Cardiac muscle cell (in vitro differentiated cells and primary cell): Measurements from ENCODE around the gene CCNJL. TPM values are rescaled to one million over a fixed set of nuclear protein-coding genes. Genes with fewer than 3 reads are reported as not detected.

Experiments
- DNase-seq, 2 donors: peaks; one replicate each; pipeline versions ENCODE4 v3.0.0 to v3.0.0-alpha.2; 2010 to 2017; ENCODE audit warnings: low read depth in 1 of 2, low spot score in 1 of 2
- H3K27ac ChIP-seq: fragments of 200-600 bp; sonication (generic); 2 replicates; pipeline ENCODE4 v1.5.1; 2016
- H3K27me3 ChIP-seq: fragments of 200-600 bp; sonication (generic); 2 replicates; pipeline ENCODE4 v1.6.0; 2016; ENCODE audit warnings: control low read depth
- H3K36me3 ChIP-seq: fragments of 200-600 bp; sonication (generic); 2 replicates; pipeline ENCODE4 v1.5.1; 2016; ENCODE audit warnings: control low read depth
- H3K4me1 ChIP-seq: fragments of 200-600 bp; sonication (generic); 2 replicates; pipeline ENCODE4 v1.8.1; 2017; ENCODE audit warnings: low read depth, mild to moderate bottlenecking, mixed run types
- H3K4me3 ChIP-seq: fragments of 200-600 bp; sonication (generic); 2 replicates; pipeline ENCODE4 v1.5.1; 2016; ENCODE audit warnings: mild to moderate bottlenecking
- H3K9me3 ChIP-seq: fragments of 200-600 bp; sonication (generic); 2 replicates; pipeline ENCODE4 v1.5.1; 2017; ENCODE audit warnings: low read depth, mild to moderate bottlenecking, control low read depth
- polyA plus RNA-seq: library from polyadenylated mRNA; unstranded; fragments of >200 nt; fragmentation: Nextera tagmentation; extraction: Ambion mirVana; gene quantifications from 2 replicates; pipeline ENCODE4 v1.2.1, GENCODE V29; 2016
- total RNA-seq: library from RNA; depleted of rRNA; stranded (reverse); fragments of >200 nt; gene quantifications from 2 replicates; pipeline ENCODE4 v1.2.3, GENCODE V29; 2016
- TF ChIP-seq, protein P1 (sequence below): IDR thresholded peaks from 2 replicates; pipeline ENCODE4 v1.5.1; 2012; ENCODE audit warnings: low read depth, mild to moderate bottlenecking, low read length

The CCNJL gene
- total and polyA plus RNA-seq, 2 experiments from 2014 or later = 14.1 to 16.1 TPM

DNA sequence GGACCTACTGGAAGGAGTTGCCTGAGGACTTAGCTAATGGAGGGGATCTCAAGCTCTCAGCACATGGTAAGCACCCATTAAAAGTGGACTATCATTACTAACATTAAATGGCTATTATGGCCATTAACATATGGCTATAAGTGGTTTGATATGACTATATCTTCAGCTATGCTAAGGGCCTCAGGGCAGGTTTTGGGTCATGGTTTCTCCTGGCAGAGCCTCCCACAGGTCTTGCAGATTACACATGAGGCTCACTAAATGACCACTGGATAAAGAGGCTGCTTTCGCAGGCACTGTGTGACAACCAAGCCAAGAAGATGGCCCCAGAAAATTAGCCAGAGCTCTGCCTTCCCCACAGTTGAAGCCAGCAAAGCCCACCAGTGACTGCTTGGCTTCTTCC is 15.4 kb downstream of the CCNJL start:
- no peak for DNase-seq
- no peaks in the 10 kb centered on the region for H3K27me3 ChIP-seq
- H3K27ac ChIP-seq = no peak overlapping the region
- peaks cover 12% of the 10 kb centered on the region for H3K4me1 ChIP-seq
- TF ChIP-seq, protein P1, sequence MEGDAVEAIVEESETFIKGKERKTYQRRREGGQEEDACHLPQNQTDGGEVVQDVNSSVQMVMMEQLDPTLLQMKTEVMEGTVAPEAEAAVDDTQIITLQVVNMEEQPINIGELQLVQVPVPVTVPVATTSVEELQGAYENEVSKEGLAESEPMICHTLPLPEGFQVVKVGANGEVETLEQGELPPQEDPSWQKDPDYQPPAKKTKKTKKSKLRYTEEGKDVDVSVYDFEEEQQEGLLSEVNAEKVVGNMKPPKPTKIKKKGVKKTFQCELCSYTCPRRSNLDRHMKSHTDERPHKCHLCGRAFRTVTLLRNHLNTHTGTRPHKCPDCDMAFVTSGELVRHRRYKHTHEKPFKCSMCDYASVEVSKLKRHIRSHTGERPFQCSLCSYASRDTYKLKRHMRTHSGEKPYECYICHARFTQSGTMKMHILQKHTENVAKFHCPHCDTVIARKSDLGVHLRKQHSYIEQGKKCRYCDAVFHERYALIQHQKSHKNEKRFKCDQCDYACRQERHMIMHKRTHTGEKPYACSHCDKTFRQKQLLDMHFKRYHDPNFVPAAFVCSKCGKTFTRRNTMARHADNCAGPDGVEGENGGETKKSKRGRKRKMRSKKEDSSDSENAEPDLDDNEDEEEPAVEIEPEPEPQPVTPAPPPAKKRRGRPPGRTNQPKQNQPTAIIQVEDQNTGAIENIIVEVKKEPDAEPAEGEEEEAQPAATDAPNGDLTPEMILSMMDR = no peak
- no peaks in the 10 kb centered on the region for H3K9me3 ChIP-seq
- H3K4me3 ChIP-seq = no peak overlapping the region
- no peaks in the 10 kb centered on the region for H3K36me3 ChIP-seq

DNA sequence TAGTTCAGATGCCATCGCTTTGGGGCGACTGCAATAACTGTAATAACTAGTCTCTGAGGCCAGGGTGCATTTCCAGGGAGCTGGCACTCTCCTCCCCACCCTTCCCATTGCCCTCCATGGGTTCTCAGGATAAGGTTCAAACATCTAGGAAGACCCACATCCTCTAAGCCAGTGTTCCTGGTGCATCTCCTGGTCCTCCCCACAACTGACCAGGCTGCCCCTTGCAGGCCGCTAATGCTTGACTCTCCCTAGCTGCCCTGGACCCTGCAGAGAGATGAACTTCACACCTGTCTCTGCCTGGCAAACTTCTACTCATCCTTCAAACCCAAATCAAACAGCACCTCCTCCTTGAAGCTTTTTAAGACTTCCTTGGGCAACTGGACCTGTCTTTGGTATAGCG is 15.9 kb downstream of the CCNJL start:
- Histone ChIP-seq H3K27ac (no peak overlapping the region), H3K27me3 (no peaks in the 10 kb centered on the region), H3K36me3 (no peaks in the 10 kb centered on the region), H3K4me3 (no peak overlapping the region), H3K9me3 (no peaks in the 10 kb centered on the region), H3K4me1 (peaks cover 12% of the 10 kb centered on the region)
- DNase-seq = no peak
- TF ChIP-seq, protein P1 = no peak

DNA sequence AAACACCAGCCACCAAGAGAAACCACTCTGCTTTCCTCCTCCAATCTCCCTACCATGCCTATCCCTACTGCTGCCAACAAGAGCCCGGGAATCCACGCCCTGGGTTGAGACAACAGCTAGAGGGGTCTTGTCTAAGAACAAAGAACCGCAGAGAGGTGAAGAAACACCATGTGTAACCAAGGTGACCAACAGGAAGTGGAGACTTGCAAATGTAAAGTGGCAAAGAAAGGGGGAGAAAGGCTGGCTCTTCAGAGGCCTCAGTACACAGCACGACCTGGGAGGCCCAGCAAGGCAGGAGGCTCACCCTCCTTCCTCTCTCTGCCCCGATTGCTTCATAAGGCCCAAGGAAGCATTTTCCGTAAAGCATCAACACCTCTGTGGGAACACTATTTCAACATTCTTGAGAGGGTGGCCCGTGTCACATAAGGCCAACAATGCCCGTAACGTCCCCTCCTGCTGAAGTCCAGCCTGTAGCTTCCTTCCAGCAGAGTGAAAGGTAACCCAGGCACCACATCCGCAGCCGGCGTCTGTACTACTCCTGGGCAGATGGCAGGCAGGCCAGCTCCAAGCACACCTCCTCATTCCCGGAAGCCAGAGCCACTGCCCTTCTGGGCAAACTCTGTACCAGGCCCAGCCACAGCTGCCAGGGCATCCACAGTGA is 18.3 kb downstream of the CCNJL start:
- Histone ChIP-seq H3K4me1 (peaks cover 21% of the 10 kb centered on the region), H3K27ac (peak overlapping the region; percentile 10), H3K9me3 (no peaks in the 10 kb centered on the region), H3K36me3 (no peaks in the 10 kb centered on the region), H3K27me3 (no peaks in the 10 kb centered on the region), H3K4me3 (no peak overlapping the region)
- DNase-seq = peak in 1 of 2 donors; percentile 17
- TF ChIP-seq, protein P1 = no peak

DNA sequence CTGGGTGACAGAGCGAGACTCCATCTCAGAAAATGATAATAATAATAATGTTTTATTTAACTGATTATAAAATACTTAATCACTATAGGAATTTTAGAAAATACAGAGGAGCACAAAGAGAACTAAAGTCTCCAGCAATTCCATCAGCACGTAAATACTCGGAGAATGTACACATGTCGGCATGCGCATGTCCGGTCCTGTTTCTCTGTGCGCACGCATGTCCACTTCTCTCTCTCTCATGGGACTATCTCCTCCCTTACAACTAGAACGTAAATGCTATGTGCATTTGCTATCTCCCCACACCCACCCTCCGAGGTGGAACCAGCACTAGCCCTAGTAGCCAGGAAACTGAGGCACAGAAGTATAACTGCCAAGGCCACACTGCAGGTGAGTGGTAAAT is 19.0 kb downstream of the CCNJL start:
- peaks cover 23% of the 10 kb centered on the region for H3K4me1 ChIP-seq
- TF ChIP-seq, protein P1 = no peak
- no peaks in the 10 kb centered on the region for H3K27me3 ChIP-seq
- no peaks in the 10 kb centered on the region for H3K9me3 ChIP-seq
- DNase-seq = no peak
- no peaks in the 10 kb centered on the region for H3K36me3 ChIP-seq
- H3K27ac ChIP-seq = peak overlapping the region; percentile 10
- no peak overlapping the region for H3K4me3 ChIP-seq

DNA sequence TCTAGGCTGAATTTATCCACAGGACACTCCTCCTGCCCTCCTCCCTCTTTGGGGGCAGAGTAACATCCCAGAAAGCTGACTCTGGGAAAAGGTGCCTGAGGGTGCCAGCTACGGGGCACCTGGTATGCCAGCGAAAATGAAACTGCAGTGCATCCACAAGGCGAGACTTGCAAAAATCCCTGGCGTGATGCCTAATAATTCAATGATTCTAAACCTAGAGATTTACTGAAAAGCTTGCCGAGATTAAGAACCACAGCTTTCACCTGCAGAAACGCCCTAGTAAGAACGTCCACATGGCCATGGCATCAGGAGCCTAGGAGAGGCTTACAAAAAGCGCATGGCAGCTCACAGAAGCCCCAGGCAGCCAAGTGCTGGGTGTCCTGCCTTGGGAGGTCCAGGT is 20.9 kb downstream of the CCNJL start:
- Histone ChIP-seq H3K4me1 (peaks cover 30% of the 10 kb centered on the region), H3K4me3 (no peak overlapping the region), H3K9me3 (no peaks in the 10 kb centered on the region), H3K27ac (no peak overlapping the region), H3K27me3 (no peaks in the 10 kb centered on the region), H3K36me3 (no peaks in the 10 kb centered on the region)
- no peak for DNase-seq
- TF ChIP-seq, protein P1 = no peak
